Stimulated activated naive CD8-positive, alpha-beta T cell treated with anti-CD3 and anti-CD28 coated beads, Interleukin-15, Interleukin-2, amounts not matched to agents 100 ng/mL and 50 ng/mL, for 24 hours (primary cell): ENCODE results near the gene TRA2A.

Experiments
- H3K27ac Mint-ChIP-seq: one replicate; pipeline ENCODE4 v1.8.0; 2021; ENCODE audit warnings: mild to moderate bottlenecking, mixed read lengths
- H3K27me3 Mint-ChIP-seq: one replicate; pipeline ENCODE4 v1.8.0; 2021; ENCODE audit warnings: mixed read lengths
- H3K36me3 Mint-ChIP-seq: one replicate; pipeline ENCODE4 v1.8.0; 2021; ENCODE audit warnings: low read depth, mixed read lengths
- H3K4me1 Mint-ChIP-seq: one replicate; pipeline ENCODE4 v1.8.0; 2021; ENCODE audit warnings: low read depth, mixed read lengths
- H3K4me3 Mint-ChIP-seq: one replicate; pipeline ENCODE4 v1.8.0; 2021; ENCODE audit warnings: mild to moderate bottlenecking, mixed read lengths
- H3K9me3 Mint-ChIP-seq: one replicate; pipeline ENCODE4 v1.8.0; 2021; ENCODE audit warnings: mixed read lengths

The TRA2A gene

GRCh38 chr7:23477962-23478866 is 53.6 kb downstream of the TRA2A start:
- no peaks in the 10 kb centered on the region for H3K9me3 Mint-ChIP-seq
- H3K4me1 Mint-ChIP-seq, result peaks cover 12% of the 10 kb centered on the region
- no peaks in the 10 kb centered on the region for H3K36me3 Mint-ChIP-seq
- no peak overlapping the region for H3K4me3 Mint-ChIP-seq
- H3K27ac Mint-ChIP-seq, result no peak overlapping the region
- peaks cover 64% of the 10 kb centered on the region for H3K27me3 Mint-ChIP-seq

GRCh38 chr7:23477157-23477499 is 54.7 kb downstream of the TRA2A start:
- peaks cover 14% of the 10 kb centered on the region for H3K4me1 Mint-ChIP-seq
- no peaks in the 10 kb centered on the region for H3K9me3 Mint-ChIP-seq
- no peak overlapping the region for H3K27ac Mint-ChIP-seq
- no peaks in the 10 kb centered on the region for H3K36me3 Mint-ChIP-seq
- H3K27me3 Mint-ChIP-seq, result peaks cover 70% of the 10 kb centered on the region
- no peak overlapping the region for H3K4me3 Mint-ChIP-seq

GRCh38 chr7:23476286-23477156 is 55.3 kb downstream of the TRA2A start:
- Mint-ChIP-seq H3K4me3 (no peak overlapping the region), H3K27me3 (peaks cover 72% of the 10 kb centered on the region), H3K36me3 (no peaks in the 10 kb centered on the region), H3K9me3 (no peaks in the 10 kb centered on the region), H3K4me1 (peaks cover 16% of the 10 kb centered on the region), H3K27ac (no peak overlapping the region)

GRCh38 chr7:23475576-23475839 is 56.3 kb downstream of the TRA2A start:
- peaks cover 24% of the 10 kb centered on the region for H3K4me1 Mint-ChIP-seq
- no peaks in the 10 kb centered on the region for H3K9me3 Mint-ChIP-seq
- no peak overlapping the region for H3K27ac Mint-ChIP-seq
- H3K36me3 Mint-ChIP-seq, result no peaks in the 10 kb centered on the region
- no peak overlapping the region for H3K4me3 Mint-ChIP-seq
- H3K27me3 Mint-ChIP-seq, result peaks cover 71% of the 10 kb centered on the region

GRCh38 chr7:23474829-23475575 is 56.8 kb downstream of the TRA2A start:
- no peaks in the 10 kb centered on the region for H3K9me3 Mint-ChIP-seq
- peaks cover 73% of the 10 kb centered on the region for H3K27me3 Mint-ChIP-seq
- no peaks in the 10 kb centered on the region for H3K36me3 Mint-ChIP-seq
- peak overlapping the region; percentile 70 for H3K4me3 Mint-ChIP-seq
- H3K4me1 Mint-ChIP-seq, result peaks cover 29% of the 10 kb centered on the region
- peak overlapping the region; percentile 63 for H3K27ac Mint-ChIP-seq

- peaks cover 31% of the 10 kb centered on the region for H3K4me1 Mint-ChIP-seq
- H3K9me3 Mint-ChIP-seq, result no peaks in the 10 kb centered on the region
- peak overlapping the region; percentile 63 for H3K27ac Mint-ChIP-seq
- peaks cover 75% of the 10 kb centered on the region for H3K27me3 Mint-ChIP-seq
- H3K36me3 Mint-ChIP-seq, result no peaks in the 10 kb centered on the region
- H3K4me3 Mint-ChIP-seq, result peak overlapping the region; percentile 70
These were observed 57.5 kb downstream of the TRA2A start for GRCh38 chr7:23474094-23474828.

GRCh38 chr7:23473844-23474093 is 58.0 kb downstream of the TRA2A start:
- no peaks in the 10 kb centered on the region for H3K36me3 Mint-ChIP-seq
- H3K27me3 Mint-ChIP-seq, result peaks cover 72% of the 10 kb centered on the region
- no peak overlapping the region for H3K27ac Mint-ChIP-seq

GRCh38 chr7:23472956-23473843 is 58.6 kb downstream of the TRA2A start:
- no peaks in the 10 kb centered on the region for H3K36me3 Mint-ChIP-seq
- H3K4me1 Mint-ChIP-seq, result peaks cover 33% of the 10 kb centered on the region
- H3K4me3 Mint-ChIP-seq, result peak overlapping the region; percentile 60
- peaks cover 68% of the 10 kb centered on the region for H3K27me3 Mint-ChIP-seq
- H3K9me3 Mint-ChIP-seq, result no peaks in the 10 kb centered on the region
- H3K27ac Mint-ChIP-seq, result no peak overlapping the region

More at GRCh38 chr7:23473844-23474093, 58.0 kb downstream of the TRA2A start:
- peak overlapping the region; percentile 70 for H3K4me3 Mint-ChIP-seq
- peaks cover 31% of the 10 kb centered on the region for H3K4me1 Mint-ChIP-seq
- no peaks in the 10 kb centered on the region for H3K9me3 Mint-ChIP-seq

- Mint-ChIP-seq H3K27me3 (peaks cover 72% of the 10 kb centered on the region), H3K4me3 (no peak overlapping the region), H3K4me1 (peaks cover 40% of the 10 kb centered on the region), H3K9me3 (no peaks in the 10 kb centered on the region), H3K36me3 (no peaks in the 10 kb centered on the region), H3K27ac (no peak overlapping the region)
These were observed 59.2 kb downstream of the TRA2A start for GRCh38 chr7:23472556-23472955.

- Mint-ChIP-seq H3K4me3 (no peak overlapping the region), H3K36me3 (no peaks in the 10 kb centered on the region), H3K4me1 (peaks cover 45% of the 10 kb centered on the region), H3K27ac (no peak overlapping the region), H3K9me3 (no peaks in the 10 kb centered on the region), H3K27me3 (peaks cover 72% of the 10 kb centered on the region)
These were observed 59.7 kb downstream of the TRA2A start for GRCh38 chr7:23472046-23472445.

GRCh38 chr7:23471106-23471859 is 60.5 kb downstream of the TRA2A start:
- no peak overlapping the region for H3K27ac Mint-ChIP-seq
- H3K4me3 Mint-ChIP-seq, result peak overlapping the region; percentile 81
- peaks cover 68% of the 10 kb centered on the region for H3K27me3 Mint-ChIP-seq
- H3K36me3 Mint-ChIP-seq, result no peaks in the 10 kb centered on the region
- no peaks in the 10 kb centered on the region for H3K9me3 Mint-ChIP-seq
- H3K4me1 Mint-ChIP-seq, result peaks cover 45% of the 10 kb centered on the region

- no peaks in the 10 kb centered on the region for H3K9me3 Mint-ChIP-seq
- H3K36me3 Mint-ChIP-seq, result no peaks in the 10 kb centered on the region
- peaks cover 45% of the 10 kb centered on the region for H3K4me1 Mint-ChIP-seq
- H3K27me3 Mint-ChIP-seq, result peaks cover 69% of the 10 kb centered on the region
- H3K4me3 Mint-ChIP-seq, result peak within 1 kb of the TSS; percentile 81
- H3K27ac Mint-ChIP-seq, result peak within 1 kb of the TSS; percentile 80
These were observed 61.3 kb downstream of the TRA2A start, which contains the start of gene IGF2BP3 for GRCh38 chr7:23470330-23471105. Gene IGF2BP3 (minus strand): TSS chr7:23470491. CDS start chr7:23470110, 381 bp downstream.

- Mint-ChIP-seq H3K36me3 (no peaks in the 10 kb centered on the region), H3K9me3 (no peaks in the 10 kb centered on the region), H3K4me3 (peak overlapping the region; percentile 81), H3K27me3 (peaks cover 69% of the 10 kb centered on the region), H3K27ac (peak overlapping the region; percentile 71), H3K4me1 (peaks cover 44% of the 10 kb centered on the region)
These were observed 61.9 kb downstream of the TRA2A start for GRCh38 chr7:23469961-23470250.
